DND-41 (cell line): ENCODE measurements around the gene TRAPPC2L.

ENCODE experiments used
- ATAC-seq: fragments of 200-7000 bp; cut with Tn5 transposase; 3 replicates; pipeline ENCODE4 v1.9.1; 2021; ENCODE audit warnings: low read depth; ENCODE audit not compliant: insufficient read depth
- DNase-seq: peaks from one replicate; pipeline ENCODE4 v3.0.0-alpha.2; 2020
- H2AFZ ChIP-seq: 2 replicates; pipeline ENCODE4 v1.6.0; 2012; ENCODE audit warnings: low read depth, low read length
- H3K27ac ChIP-seq: 2 replicates; pipeline ENCODE4 v1.5.1; 2012; ENCODE audit warnings: low read length, inconsistent platforms
- H3K27me3 ChIP-seq: fragments of 200-600 bp; sonication (generic); 2 replicates; pipeline ENCODE4 v1.6.0; 2012; ENCODE audit warnings: low read length, mild to moderate bottlenecking, inconsistent platforms; ENCODE audit not compliant: insufficient read depth, poor library complexity
- H3K36me3 ChIP-seq: 2 replicates; pipeline ENCODE4 v1.5.1; 2012; ENCODE audit warnings: low read length, inconsistent platforms; ENCODE audit not compliant: insufficient read depth
- H3K4me1 ChIP-seq: 2 replicates; pipeline ENCODE4 v1.5.1; 2012; ENCODE audit warnings: mild to moderate bottlenecking, low read length; ENCODE audit not compliant: insufficient read depth
- H3K4me2 ChIP-seq: 2 replicates; pipeline ENCODE4 v1.6.0; 2012; ENCODE audit warnings: mild to moderate bottlenecking, moderate library complexity, low read length, inconsistent platforms; ENCODE audit not compliant: insufficient read depth
- H3K4me3 ChIP-seq, 2 experiments: fragments of 200-600 bp in 1 of 2; shearing (Covaris generic) in 1 of 2; 2 replicates each; pipeline ENCODE4 v1.5.1; 2012 to 2016; ENCODE audit warnings: inconsistent platforms in 2 of 2, low read length in 2 of 2, mild to moderate bottlenecking in 2 of 2, low read depth in 1 of 2, moderate library complexity in 1 of 2
- H3K79me2 ChIP-seq: 2 replicates; pipeline ENCODE4 v1.6.0; 2012; ENCODE audit warnings: low read length, inconsistent platforms; ENCODE audit not compliant: insufficient read depth
- H3K9ac ChIP-seq: 2 replicates; pipeline ENCODE4 v1.6.0; 2012; ENCODE audit warnings: low read depth, mild to moderate bottlenecking, inconsistent platforms, low read length, moderate library complexity
- H3K9me3 ChIP-seq: 2 replicates; pipeline ENCODE4 v1.5.1; 2012; ENCODE audit warnings: low read length, moderate library complexity, mild to moderate bottlenecking, inconsistent platforms; ENCODE audit not compliant: insufficient read depth, severe bottlenecking
- H4K20me1 ChIP-seq: 2 replicates; pipeline ENCODE4 v1.6.0; 2012; ENCODE audit warnings: low read length; ENCODE audit not compliant: insufficient read depth
- CTCF ChIP-seq: IDR thresholded peaks from 2 replicates; pipeline ENCODE4 v1.5.1; 2012; ENCODE audit warnings: borderline replicate concordance, low read length, moderate library complexity, mild to moderate bottlenecking; ENCODE audit not compliant: poor library complexity, severe bottlenecking; ENCODE audit errors: extremely low read depth
- EZH2 ChIP-seq: IDR thresholded peaks from 3 replicates; pipeline ENCODE4 v1.6.1; 2012; ENCODE audit warnings: borderline replicate concordance, low read depth, mild to moderate bottlenecking, moderate library complexity, low read length, inconsistent platforms; ENCODE audit not compliant: severe bottlenecking

TRAPPC2L gene

DNA sequence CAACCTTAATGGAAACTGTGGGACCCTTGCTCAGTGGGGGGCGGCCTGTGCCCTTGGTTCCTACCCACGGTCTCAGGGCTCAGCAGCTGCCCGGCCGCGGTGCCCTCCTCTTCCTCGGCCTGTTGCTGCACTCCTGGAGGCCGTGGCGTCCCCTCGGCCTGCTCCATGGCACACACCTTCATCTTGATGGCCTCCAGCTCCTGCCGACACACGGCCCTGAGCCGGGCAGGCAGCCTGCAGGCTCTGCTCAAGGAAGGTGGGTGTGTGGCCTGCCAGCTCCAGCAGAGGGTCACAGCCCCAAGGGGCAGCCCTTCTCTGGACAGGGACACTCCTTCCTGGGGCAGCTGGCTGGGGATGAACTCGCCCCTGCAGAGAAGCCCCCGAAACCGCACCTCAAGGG is 8.8 kb downstream of the TRAPPC2L start:
- no peak for DNase-seq
- no peak for ATAC-seq
- peaks cover 12% of the 10 kb centered on the region for H3K27me3 ChIP-seq
- H3K4me2 ChIP-seq = no peak overlapping the region
- TF ChIP-seq EZH2 = no peak
- no peak for TF ChIP-seq CTCF
- no peaks in the 10 kb centered on the region for H3K4me1 ChIP-seq
- H3K9ac ChIP-seq = no peak overlapping the region
- no peaks in the 10 kb centered on the region for H4K20me1 ChIP-seq
- H3K9me3 ChIP-seq = no peaks in the 10 kb centered on the region
- peaks cover 15% of the 10 kb centered on the region for H3K36me3 ChIP-seq
- H3K4me3 ChIP-seq = no peak overlapping the region
- H3K27ac ChIP-seq = no peak overlapping the region
- no peak overlapping the region for H2AFZ ChIP-seq
- no peaks in the 10 kb centered on the region for H3K79me2 ChIP-seq

- no peak within 1 kb of the TSS for H3K27ac ChIP-seq
- peaks cover 18% of the 10 kb centered on the region for H3K27me3 ChIP-seq
- no peaks in the 10 kb centered on the region for H4K20me1 ChIP-seq
- DNase-seq = no peak
- no peaks in the 10 kb centered on the region for H3K4me1 ChIP-seq
- no peak within 1 kb of the TSS for H3K9ac ChIP-seq
- H3K4me2 ChIP-seq = no peak within 1 kb of the TSS
- H3K79me2 ChIP-seq = no peaks in the 10 kb centered on the region
- H3K36me3 ChIP-seq = peaks cover 9% of the 10 kb centered on the region
- no peak within 1 kb of the TSS for H3K4me3 ChIP-seq
- no peak for TF ChIP-seq CTCF
- no peak for TF ChIP-seq EZH2
- no peaks in the 10 kb centered on the region for H3K9me3 ChIP-seq
- H2AFZ ChIP-seq = no peak within 1 kb of the TSS
- ATAC-seq = no peak
Measured at GRCh38 chr16:88866151-88866920, 9.4 kb downstream of the TRAPPC2L start, which contains the start of gene PABPN1L. TSS of gene PABPN1L (minus strand) at chr16:88866660. CDS start at chr16:88866606, 54 bp downstream.

DNA sequence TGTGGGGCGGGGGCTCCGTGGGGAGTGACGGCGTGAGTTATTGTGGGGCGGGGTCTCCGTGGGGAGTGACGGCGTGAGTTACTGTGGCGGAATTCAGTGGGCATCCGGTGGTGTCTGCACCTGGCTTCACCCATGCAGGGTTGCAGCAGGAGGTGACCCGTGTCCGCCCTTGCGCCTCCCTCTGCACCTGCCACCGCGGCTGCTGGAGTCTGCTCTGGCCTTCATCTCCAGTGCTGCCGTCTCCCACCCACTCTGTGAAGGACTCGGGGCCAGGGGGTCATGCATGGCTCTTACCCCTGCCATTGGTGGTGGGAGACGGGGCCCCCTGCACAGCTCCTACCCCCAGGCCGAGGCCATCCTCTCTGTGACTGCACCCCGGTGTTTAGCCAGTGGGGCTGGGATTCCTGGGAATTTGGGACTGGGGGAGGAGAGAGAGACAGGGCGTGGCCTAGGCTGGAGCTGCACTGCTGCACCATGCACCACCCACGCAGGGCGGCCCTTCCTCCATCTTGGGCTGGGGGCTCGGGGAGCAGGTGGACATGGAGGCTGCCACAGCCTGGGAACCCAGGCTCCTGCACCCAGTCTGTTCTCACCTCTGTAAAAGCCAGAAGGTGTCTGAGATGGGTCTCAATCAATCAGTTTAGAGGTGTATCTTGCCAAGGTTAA is 10.8 kb downstream of the TRAPPC2L start:
- H4K20me1 ChIP-seq = 0 out of 2 replicates have a peak, but pooled peaks cover 1% of the 10 kb centered on the region
- H3K9ac ChIP-seq = no peak overlapping the region
- H3K27ac ChIP-seq = no peak overlapping the region
- no peak for DNase-seq
- H3K9me3 ChIP-seq = no peaks in the 10 kb centered on the region
- no peak overlapping the region for H3K4me2 ChIP-seq
- no peak overlapping the region for H2AFZ ChIP-seq
- H3K36me3 ChIP-seq = peaks cover 2% of the 10 kb centered on the region; the same call in 1 of the 2 replicates
- TF ChIP-seq CTCF (no peak), EZH2 (no peak)
- peaks cover 20% of the 10 kb centered on the region for H3K27me3 ChIP-seq
- no peaks in the 10 kb centered on the region for H3K79me2 ChIP-seq
- H3K4me3 ChIP-seq = no peak overlapping the region
- ATAC-seq = no peak
- no peaks in the 10 kb centered on the region for H3K4me1 ChIP-seq
